WTC11 (cell line): ENCODE measurements around the gene BAG1. TPM values are rescaled to one million over a fixed set of nuclear protein-coding genes. Genes with fewer than 3 reads are reported as not detected.

Source experiments
- ATAC-seq: fragments of 200-7000 bp; cut with Tn5 transposase; 2 replicates; pipeline ENCODE4 v1.10.0; 2021; ENCODE audit warnings: mild to moderate bottlenecking, moderate library complexity
- CTCF ChIA-PET: fragments of 300-600 bp; sonication (Branson Sonifier 250); formaldehyde crosslinking; loops from one replicate; lab custom pipeline; 2021; ENCODE audit warnings: antibody characterized with exemption; lab: Charles Lee
- POLR2A ChIA-PET: fragments of 350-600 bp; sonication (Branson Sonifier 250); formaldehyde crosslinking; loops from one replicate; lab custom pipeline; 2021; ENCODE audit warnings: antibody characterized with exemption; lab: Charles Lee
- DNase-seq: peaks from one replicate; pipeline ENCODE4 v3.0.0; 2021; ENCODE audit warnings: low spot score
- H3K27ac Mint-ChIP-seq: 2 replicates; pipeline ENCODE4 v1.8.0; 2021; ENCODE audit warnings: mixed read lengths
- H3K27me3 Mint-ChIP-seq: 2 replicates; pipeline ENCODE4 v1.8.0; 2021; ENCODE audit warnings: low read depth, mild to moderate bottlenecking, moderate library complexity, mixed read lengths
- H3K36me3 Mint-ChIP-seq: 2 replicates; pipeline ENCODE4 v1.8.0; 2021; ENCODE audit warnings: mixed read lengths
- H3K4me1 Mint-ChIP-seq: 2 replicates; pipeline ENCODE4 v1.8.0; 2022; ENCODE audit warnings: mixed read lengths
- H3K4me3 Mint-ChIP-seq: 2 replicates; pipeline ENCODE4 v1.8.0; 2021; ENCODE audit warnings: mild to moderate bottlenecking, moderate library complexity, mixed read lengths
- H3K9me3 Mint-ChIP-seq: 2 replicates; pipeline ENCODE4 v1.8.0; 2021; ENCODE audit warnings: mixed read lengths
- ETV6 ChIP-seq: sonication (generic); formaldehyde crosslinking; IDR thresholded peaks from 2 replicates; pipeline ENCODE4 v1.8.1; 2022; ENCODE audit warnings: mild to moderate bottlenecking, missing genetic modification reagents
- FOXK1 ChIP-seq: sonication (generic); formaldehyde crosslinking; IDR thresholded peaks from 2 replicates; pipeline ENCODE4 v1.8.0; 2022; ENCODE audit warnings: mild to moderate bottlenecking, moderate library complexity, missing genetic modification reagents
- FOXP1 ChIP-seq: sonication (generic); formaldehyde crosslinking; IDR thresholded peaks from 2 replicates; pipeline ENCODE4 v1.8.0; 2022; ENCODE audit warnings: missing genetic modification reagents, mild to moderate bottlenecking, moderate library complexity, borderline replicate concordance
- FOXP4 ChIP-seq: sonication (generic); formaldehyde crosslinking; IDR thresholded peaks from 2 replicates; pipeline ENCODE4 v1.8.0; 2022; ENCODE audit warnings: mild to moderate bottlenecking, missing genetic modification reagents
- IRF1 ChIP-seq: sonication (generic); formaldehyde crosslinking; IDR thresholded peaks from 2 replicates; pipeline ENCODE4 v1.8.0; 2023; ENCODE audit warnings: missing genetic modification reagents
- IRF2 ChIP-seq: sonication (generic); formaldehyde crosslinking; IDR thresholded peaks from 2 replicates; pipeline ENCODE4 v1.8.0; 2022; ENCODE audit warnings: low read depth, missing genetic modification reagents, borderline replicate concordance
- JUN ChIP-seq: sonication (generic); formaldehyde crosslinking; IDR thresholded peaks from 2 replicates; pipeline ENCODE4 v1.8.0; 2023; ENCODE audit warnings: mild to moderate bottlenecking, missing genetic modification reagents
- MLX ChIP-seq: sonication (generic); formaldehyde crosslinking; IDR thresholded peaks from 2 replicates; pipeline ENCODE4 v1.8.1; 2023; ENCODE audit warnings: mild to moderate bottlenecking, missing genetic modification reagents, moderate library complexity
- RELA ChIP-seq: sonication (generic); formaldehyde crosslinking; IDR thresholded peaks from 2 replicates; pipeline ENCODE4 v1.8.1; 2022; ENCODE audit warnings: missing genetic modification reagents, mild to moderate bottlenecking, borderline replicate concordance
- SMAD4 ChIP-seq: sonication (generic); formaldehyde crosslinking; IDR thresholded peaks from 2 replicates; pipeline ENCODE4 v1.8.0; 2022; ENCODE audit warnings: mild to moderate bottlenecking, missing genetic modification reagents
- TP53 ChIP-seq: sonication (generic); formaldehyde crosslinking; IDR thresholded peaks from 2 replicates; pipeline ENCODE4 v1.8.1; 2023; ENCODE audit warnings: mild to moderate bottlenecking, missing genetic modification reagents
- ZNF423 ChIP-seq: fragments of 250-450 bp; sonication (Bioruptor Pico); IDR thresholded peaks from 2 replicates; pipeline ENCODE4 v2.1.2; 2022; ENCODE audit warnings: mild to moderate bottlenecking, moderate library complexity
- total RNA-seq: library from RNA; stranded (reverse); gene quantifications from 3 replicates; pipeline ENCODE4 v1.2.3, GENCODE V29; 2021
- TF ChIP-seq, protein P1 (sequence below): sonication (generic); formaldehyde crosslinking; IDR thresholded peaks from 2 replicates; pipeline ENCODE4 v1.8.0; 2022; ENCODE audit warnings: missing genetic modification reagents
- TF ChIP-seq, protein P2 (sequence below): fragments of 250-450 bp; sonication (Bioruptor Pico); IDR thresholded peaks from 2 replicates; pipeline ENCODE4 v1.9.0; 2021; ENCODE audit warnings: mild to moderate bottlenecking
- TF ChIP-seq, protein P3 (sequence below): sonication (generic); formaldehyde crosslinking; IDR thresholded peaks from 2 replicates; pipeline ENCODE4 v1.8.1; 2022; ENCODE audit warnings: low read depth, mild to moderate bottlenecking, moderate library complexity, missing genetic modification reagents, borderline replicate concordance
- TF ChIP-seq, protein P4 (sequence below): sonication (generic); formaldehyde crosslinking; IDR thresholded peaks from 2 replicates; pipeline ENCODE4 v1.8.0; 2023; ENCODE audit warnings: missing genetic modification reagents, mild to moderate bottlenecking, borderline replicate concordance
- TF ChIP-seq, protein P5 (sequence below): sonication (generic); formaldehyde crosslinking; IDR thresholded peaks from 2 replicates; pipeline ENCODE4 v1.8.1; 2023; ENCODE audit warnings: mild to moderate bottlenecking, missing genetic modification reagents

BAG1 gene
- total RNA-seq, 1 experiment from 2014 or later, result 52.9 TPM

DNA sequence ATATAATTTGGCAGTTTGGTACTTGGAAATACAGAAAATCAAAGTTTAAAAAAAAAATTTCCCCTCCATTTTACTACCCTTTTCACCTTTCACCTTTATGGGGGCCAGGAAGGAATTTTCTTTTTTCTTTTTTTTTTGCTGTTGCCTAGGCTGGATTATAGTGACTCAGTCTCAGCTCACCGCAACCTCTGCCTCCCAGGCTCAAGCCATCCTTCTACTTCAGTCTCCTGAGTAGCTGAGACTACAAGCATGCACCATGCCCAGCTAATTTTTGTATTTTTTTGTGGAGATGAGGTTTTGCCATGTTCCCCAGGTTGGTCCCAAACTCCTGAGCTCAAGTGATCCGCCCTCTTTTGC is 9.4 kb upstream of the BAG1 start:
- Mint-ChIP-seq H3K36me3 (peaks cover 60% of the 10 kb centered on the region), H3K4me1 (no peaks in the 10 kb centered on the region), H3K27me3 (no peaks in the 10 kb centered on the region), H3K4me3 (no peak overlapping the region), H3K27ac (no peak overlapping the region), H3K9me3 (no peaks in the 10 kb centered on the region)
- CTCF ChIA-PET, result no interaction called here
- TF ChIP-seq IRF2 (CRISPR knock-in tag) (no peak), ETV6 (CRISPR knock-in tag) (no peak), IRF1 (no peak), MLX (CRISPR knock-in tag) (no peak), SMAD4 (CRISPR knock-in tag) (no peak), ZNF423 (CRISPR knock-in tag) (no peak), FOXP1 (CRISPR knock-in tag) (no peak), RELA (CRISPR knock-in tag) (no peak)
- TF ChIP-seq, protein P1, sequence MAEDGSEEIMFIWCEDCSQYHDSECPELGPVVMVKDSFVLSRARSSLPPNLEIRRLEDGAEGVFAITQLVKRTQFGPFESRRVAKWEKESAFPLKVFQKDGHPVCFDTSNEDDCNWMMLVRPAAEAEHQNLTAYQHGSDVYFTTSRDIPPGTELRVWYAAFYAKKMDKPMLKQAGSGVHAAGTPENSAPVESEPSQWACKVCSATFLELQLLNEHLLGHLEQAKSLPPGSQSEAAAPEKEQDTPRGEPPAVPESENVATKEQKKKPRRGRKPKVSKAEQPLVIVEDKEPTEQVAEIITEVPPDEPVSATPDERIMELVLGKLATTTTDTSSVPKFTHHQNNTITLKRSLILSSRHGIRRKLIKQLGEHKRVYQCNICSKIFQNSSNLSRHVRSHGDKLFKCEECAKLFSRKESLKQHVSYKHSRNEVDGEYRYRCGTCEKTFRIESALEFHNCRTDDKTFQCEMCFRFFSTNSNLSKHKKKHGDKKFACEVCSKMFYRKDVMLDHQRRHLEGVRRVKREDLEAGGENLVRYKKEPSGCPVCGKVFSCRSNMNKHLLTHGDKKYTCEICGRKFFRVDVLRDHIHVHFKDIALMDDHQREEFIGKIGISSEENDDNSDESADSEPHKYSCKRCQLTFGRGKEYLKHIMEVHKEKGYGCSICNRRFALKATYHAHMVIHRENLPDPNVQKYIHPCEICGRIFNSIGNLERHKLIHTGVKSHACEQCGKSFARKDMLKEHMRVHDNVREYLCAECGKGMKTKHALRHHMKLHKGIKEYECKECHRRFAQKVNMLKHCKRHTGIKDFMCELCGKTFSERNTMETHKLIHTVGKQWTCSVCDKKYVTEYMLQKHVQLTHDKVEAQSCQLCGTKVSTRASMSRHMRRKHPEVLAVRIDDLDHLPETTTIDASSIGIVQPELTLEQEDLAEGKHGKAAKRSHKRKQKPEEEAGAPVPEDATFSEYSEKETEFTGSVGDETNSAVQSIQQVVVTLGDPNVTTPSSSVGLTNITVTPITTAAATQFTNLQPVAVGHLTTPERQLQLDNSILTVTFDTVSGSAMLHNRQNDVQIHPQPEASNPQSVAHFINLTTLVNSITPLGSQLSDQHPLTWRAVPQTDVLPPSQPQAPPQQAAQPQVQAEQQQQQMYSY (CRISPR knock-in tag), result no peak
- TF ChIP-seq, protein P2, sequence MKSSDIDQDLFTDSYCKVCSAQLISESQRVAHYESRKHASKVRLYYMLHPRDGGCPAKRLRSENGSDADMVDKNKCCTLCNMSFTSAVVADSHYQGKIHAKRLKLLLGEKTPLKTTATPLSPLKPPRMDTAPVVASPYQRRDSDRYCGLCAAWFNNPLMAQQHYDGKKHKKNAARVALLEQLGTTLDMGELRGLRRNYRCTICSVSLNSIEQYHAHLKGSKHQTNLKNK (CRISPR knock-in tag), result no peak
- TF ChIP-seq, protein P3, sequence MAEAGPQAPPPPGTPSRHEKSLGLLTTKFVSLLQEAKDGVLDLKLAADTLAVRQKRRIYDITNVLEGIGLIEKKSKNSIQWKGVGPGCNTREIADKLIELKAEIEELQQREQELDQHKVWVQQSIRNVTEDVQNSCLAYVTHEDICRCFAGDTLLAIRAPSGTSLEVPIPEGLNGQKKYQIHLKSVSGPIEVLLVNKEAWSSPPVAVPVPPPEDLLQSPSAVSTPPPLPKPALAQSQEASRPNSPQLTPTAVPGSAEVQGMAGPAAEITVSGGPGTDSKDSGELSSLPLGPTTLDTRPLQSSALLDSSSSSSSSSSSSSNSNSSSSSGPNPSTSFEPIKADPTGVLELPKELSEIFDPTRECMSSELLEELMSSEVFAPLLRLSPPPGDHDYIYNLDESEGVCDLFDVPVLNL, result no peak
- DNase-seq (no peak), ATAC-seq (no peak)
- POLR2A ChIA-PET, result interaction anchor here (1.0 kb wide), 1 partner anchor 13 kb away, joined by 4 read pairs; no protein-coding TSS in a partner anchor

GRCh38 chr9:33273266-33273971 is 8.9 kb upstream of the BAG1 start:
- POLR2A ChIA-PET, result interaction anchor here (1.0 kb wide), 1 partner anchor 13 kb away, joined by 4 read pairs; no protein-coding TSS in a partner anchor
- Mint-ChIP-seq H3K27ac (no peak overlapping the region), H3K4me3 (no peak overlapping the region), H3K27me3 (no peaks in the 10 kb centered on the region), H3K4me1 (no peaks in the 10 kb centered on the region), H3K9me3 (no peaks in the 10 kb centered on the region), H3K36me3 (peaks cover 58% of the 10 kb centered on the region)
- CTCF ChIA-PET, result no interaction called here
- no peak for ATAC-seq
- DNase-seq, result no peak
- TF ChIP-seq FOXK1 (CRISPR knock-in tag) (no peak), FOXP1 (CRISPR knock-in tag) (no peak), FOXP4 (CRISPR knock-in tag) (no peak), TP53 (CRISPR knock-in tag) (no peak), JUN (CRISPR knock-in tag) (no peak)
- TF ChIP-seq, protein P4, sequence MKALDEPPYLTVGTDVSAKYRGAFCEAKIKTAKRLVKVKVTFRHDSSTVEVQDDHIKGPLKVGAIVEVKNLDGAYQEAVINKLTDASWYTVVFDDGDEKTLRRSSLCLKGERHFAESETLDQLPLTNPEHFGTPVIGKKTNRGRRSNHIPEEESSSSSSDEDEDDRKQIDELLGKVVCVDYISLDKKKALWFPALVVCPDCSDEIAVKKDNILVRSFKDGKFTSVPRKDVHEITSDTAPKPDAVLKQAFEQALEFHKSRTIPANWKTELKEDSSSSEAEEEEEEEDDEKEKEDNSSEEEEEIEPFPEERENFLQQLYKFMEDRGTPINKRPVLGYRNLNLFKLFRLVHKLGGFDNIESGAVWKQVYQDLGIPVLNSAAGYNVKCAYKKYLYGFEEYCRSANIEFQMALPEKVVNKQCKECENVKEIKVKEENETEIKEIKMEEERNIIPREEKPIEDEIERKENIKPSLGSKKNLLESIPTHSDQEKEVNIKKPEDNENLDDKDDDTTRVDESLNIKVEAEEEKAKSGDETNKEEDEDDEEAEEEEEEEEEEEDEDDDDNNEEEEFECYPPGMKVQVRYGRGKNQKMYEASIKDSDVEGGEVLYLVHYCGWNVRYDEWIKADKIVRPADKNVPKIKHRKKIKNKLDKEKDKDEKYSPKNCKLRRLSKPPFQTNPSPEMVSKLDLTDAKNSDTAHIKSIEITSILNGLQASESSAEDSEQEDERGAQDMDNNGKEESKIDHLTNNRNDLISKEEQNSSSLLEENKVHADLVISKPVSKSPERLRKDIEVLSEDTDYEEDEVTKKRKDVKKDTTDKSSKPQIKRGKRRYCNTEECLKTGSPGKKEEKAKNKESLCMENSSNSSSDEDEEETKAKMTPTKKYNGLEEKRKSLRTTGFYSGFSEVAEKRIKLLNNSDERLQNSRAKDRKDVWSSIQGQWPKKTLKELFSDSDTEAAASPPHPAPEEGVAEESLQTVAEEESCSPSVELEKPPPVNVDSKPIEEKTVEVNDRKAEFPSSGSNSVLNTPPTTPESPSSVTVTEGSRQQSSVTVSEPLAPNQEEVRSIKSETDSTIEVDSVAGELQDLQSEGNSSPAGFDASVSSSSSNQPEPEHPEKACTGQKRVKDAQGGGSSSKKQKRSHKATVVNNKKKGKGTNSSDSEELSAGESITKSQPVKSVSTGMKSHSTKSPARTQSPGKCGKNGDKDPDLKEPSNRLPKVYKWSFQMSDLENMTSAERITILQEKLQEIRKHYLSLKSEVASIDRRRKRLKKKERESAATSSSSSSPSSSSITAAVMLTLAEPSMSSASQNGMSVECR (CRISPR knock-in tag), result no peak
- TF ChIP-seq, protein P3, result no peak
- TF ChIP-seq, protein P5, sequence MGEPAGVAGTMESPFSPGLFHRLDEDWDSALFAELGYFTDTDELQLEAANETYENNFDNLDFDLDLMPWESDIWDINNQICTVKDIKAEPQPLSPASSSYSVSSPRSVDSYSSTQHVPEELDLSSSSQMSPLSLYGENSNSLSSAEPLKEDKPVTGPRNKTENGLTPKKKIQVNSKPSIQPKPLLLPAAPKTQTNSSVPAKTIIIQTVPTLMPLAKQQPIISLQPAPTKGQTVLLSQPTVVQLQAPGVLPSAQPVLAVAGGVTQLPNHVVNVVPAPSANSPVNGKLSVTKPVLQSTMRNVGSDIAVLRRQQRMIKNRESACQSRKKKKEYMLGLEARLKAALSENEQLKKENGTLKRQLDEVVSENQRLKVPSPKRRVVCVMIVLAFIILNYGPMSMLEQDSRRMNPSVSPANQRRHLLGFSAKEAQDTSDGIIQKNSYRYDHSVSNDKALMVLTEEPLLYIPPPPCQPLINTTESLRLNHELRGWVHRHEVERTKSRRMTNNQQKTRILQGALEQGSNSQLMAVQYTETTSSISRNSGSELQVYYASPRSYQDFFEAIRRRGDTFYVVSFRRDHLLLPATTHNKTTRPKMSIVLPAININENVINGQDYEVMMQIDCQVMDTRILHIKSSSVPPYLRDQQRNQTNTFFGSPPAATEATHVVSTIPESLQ, result no peak
